GM13976 (cell line): ENCODE measurements around the gene ZNF619.

Source experiments
- DNase-seq: peaks from one replicate; pipeline ENCODE4 v3.0.0; 2012; ENCODE audit warnings: low spot score
- in situ Hi-C: fragments of 300-500 bp; cut with MboI; formaldehyde crosslinking; loops from one replicate; pipeline ENCODE4 v1.12.0; 2022; ENCODE audit warnings: low sequenced_read_pairs, mixed read lengths, inconsistent platforms; ENCODE audit not compliant: unreplicated experiment
- TF ChIP-seq, protein P1 (sequence below): IDR thresholded peaks from 2 replicates; pipeline ENCODE4 v1.5.1; 2012; ENCODE audit warnings: borderline replicate concordance, mild to moderate bottlenecking; ENCODE audit not compliant: insufficient read depth; ENCODE audit errors: extremely low read depth, missing control alignments, control extremely low read depth

Gene ZNF619

DNA sequence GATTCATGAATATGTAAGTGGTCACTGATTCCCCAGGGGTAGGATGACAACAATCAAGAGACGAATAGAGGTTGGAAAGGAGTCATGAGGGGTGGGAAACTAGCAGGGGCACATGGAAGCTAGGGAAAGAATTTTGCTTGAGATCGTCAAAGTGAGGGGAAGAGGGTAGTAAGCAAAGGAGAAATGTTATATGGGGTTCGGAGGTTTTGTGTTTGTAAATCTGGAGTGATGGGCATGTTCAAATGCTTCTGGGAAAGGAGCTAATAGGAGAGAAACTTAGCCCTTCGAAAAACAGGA lies 11.9 kb upstream of the ZNF619 start:
- TF ChIP-seq, protein P1, sequence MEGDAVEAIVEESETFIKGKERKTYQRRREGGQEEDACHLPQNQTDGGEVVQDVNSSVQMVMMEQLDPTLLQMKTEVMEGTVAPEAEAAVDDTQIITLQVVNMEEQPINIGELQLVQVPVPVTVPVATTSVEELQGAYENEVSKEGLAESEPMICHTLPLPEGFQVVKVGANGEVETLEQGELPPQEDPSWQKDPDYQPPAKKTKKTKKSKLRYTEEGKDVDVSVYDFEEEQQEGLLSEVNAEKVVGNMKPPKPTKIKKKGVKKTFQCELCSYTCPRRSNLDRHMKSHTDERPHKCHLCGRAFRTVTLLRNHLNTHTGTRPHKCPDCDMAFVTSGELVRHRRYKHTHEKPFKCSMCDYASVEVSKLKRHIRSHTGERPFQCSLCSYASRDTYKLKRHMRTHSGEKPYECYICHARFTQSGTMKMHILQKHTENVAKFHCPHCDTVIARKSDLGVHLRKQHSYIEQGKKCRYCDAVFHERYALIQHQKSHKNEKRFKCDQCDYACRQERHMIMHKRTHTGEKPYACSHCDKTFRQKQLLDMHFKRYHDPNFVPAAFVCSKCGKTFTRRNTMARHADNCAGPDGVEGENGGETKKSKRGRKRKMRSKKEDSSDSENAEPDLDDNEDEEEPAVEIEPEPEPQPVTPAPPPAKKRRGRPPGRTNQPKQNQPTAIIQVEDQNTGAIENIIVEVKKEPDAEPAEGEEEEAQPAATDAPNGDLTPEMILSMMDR, result no peak
- no peak for DNase-seq
- in situ Hi-C loops, result no loop called here

DNA sequence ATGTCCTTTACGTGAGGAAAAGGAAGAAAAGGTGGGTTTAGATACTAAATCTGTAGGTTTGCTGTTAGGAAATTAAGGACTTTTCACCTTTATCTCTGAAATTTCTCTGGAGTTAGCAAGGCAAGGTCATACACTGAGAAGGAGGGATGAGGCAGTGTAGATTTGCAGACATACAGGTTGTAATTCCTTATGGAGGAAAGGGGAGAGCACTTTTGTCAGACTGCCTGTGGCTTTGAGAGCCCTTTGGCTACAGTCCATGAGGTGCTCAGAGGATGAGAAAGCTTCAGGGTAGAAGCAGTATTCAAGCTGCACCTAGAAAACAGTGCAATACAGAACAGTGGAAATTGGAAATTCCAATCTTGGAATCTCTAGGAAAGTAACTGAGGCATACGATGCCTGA lies 11.5 kb upstream of the ZNF619 start:
- DNase-seq, result no peak
- TF ChIP-seq, protein P1, result no peak
- in situ Hi-C loops, result no loop called here

GRCh38 chr3:40468018-40468417 lies 8.9 kb upstream of the ZNF619 start:
- in situ Hi-C loops, result no loop called here
- no peak for DNase-seq
- TF ChIP-seq, protein P1, result no peak

GRCh38 chr3:40470701-40471100 lies 6.2 kb upstream of the ZNF619 start:
- TF ChIP-seq, protein P1, result no peak
- DNase-seq, result no peak
- in situ Hi-C loops, result no loop called here

DNA sequence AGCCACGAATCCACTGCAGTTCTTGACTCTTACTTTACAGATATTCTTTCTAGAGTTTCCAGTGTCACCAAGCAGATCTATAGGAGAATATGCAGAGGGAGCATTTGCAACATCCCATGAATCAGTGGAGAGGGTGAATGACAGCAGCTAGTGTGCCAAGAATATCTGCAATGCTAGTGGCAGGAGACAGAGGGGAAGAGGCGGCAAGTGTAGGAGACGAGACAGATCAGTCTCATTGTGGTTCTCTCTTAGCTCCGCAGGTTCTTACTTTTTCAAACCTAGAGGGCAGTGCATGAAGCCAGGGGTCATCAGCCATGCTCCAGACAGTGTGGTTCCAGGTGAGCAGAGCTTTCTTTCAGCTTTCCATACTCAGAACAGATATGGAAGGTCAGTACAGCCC lies 744 bp downstream of the ZNF619 start:
- TF ChIP-seq, protein P1, result no peak
- DNase-seq, result no peak
- in situ Hi-C loops, result no loop called here

DNA sequence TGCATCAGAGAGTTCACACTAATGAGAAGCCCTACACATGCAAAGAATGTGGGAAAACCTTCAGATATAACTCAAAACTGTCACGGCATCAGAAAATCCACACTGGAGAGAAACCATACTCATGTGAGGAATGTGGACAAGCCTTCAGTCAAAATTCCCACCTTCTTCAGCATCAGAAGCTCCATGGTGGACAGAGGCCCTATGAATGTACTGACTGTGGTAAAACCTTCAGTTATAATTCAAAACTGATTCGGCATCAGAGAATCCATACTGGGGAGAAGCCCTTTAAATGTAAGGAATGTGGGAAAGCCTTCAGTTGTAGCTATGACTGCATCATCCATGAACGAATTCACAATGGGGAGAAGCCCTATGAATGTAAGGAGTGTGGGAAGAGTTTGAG lies 10.2 kb downstream of the ZNF619 start:
- in situ Hi-C loops, result no loop called here
- TF ChIP-seq, protein P1, result no peak
- DNase-seq, result no peak

- in situ Hi-C loops, result no loop called here
- TF ChIP-seq, protein P1, result no peak
- DNase-seq, result no peak
These were observed 14.0 kb downstream of the ZNF619 start for GRCh38 chr3:40490916-40491315.
